ENCODE results near the gene FYCO1. TPM values are rescaled to one million over a fixed set of nuclear protein-coding genes. Genes with fewer than 3 reads are reported as not detected.

The FYCO1 gene
- polyA plus RNA-seq, 1 donor (not counting 4 experiments of a cell fraction or from before 2014, with no cell fraction given): 6.1 TPM

DNA sequence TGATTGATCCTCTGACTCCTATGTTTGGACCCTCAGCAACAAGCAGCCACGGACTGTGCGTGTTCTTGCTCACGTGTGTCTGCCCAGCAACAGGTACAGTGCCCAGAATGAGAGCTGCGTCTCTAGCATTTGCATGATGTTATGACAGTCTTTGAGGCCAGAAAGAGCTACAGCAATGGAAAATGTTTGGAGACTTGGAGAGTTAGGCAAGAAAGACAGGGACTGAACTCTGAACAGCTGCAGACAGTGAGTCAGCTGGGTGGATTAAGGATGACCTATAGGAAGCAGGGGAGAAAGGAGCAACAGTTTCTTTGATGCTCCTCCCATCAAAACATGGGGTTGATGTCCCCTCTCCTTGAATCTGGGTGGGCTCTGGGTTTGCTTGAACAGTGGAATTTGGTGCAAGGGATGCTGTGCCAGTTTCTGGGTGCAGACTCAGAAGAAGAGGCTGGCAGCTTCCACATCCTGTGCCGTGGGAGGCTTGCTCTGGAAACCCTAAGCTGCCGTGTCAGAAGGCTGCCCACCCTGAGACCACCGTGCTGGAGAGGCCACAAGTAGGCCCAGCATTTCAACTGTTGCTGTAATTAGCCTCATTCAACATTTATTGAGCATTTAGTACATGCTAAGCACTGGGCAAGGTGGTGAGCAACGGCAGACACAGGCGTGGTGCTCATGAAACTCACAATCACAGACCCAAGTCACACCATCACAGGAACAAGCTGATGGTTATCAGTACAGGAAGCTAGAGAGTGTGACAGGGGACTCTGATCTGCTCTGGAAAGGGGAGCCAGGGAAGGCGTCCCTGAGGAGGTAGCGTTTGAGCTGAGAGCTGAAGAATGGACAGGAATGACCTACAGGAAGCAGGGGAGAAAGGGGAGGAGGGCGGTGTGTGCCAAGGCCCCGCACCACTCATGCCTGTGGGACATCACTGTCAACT is 87.6 kb downstream of the FYCO1 start:
- Histone ChIP-seq H2AFZ (ENCODE audit: control insufficient read depth, low read length) (no peak overlapping the region), H3K4me3 (ENCODE audit: control insufficient read depth in 2 of 3, extremely low read depth in 1 of 3, insufficient read depth in 2 of 3, low read depth in 1 of 3, low read length in 3 of 3) (no peak overlapping the region), H3K27ac (ENCODE audit: control insufficient read depth, insufficient read depth, low read length) (no peak overlapping the region), H3K4me1 (ENCODE audit: control insufficient read depth, extremely low read depth, insufficient read depth, low read length) (no peaks in the 10 kb centered on the region), H4K20me1 (ENCODE audit: control insufficient read depth, extremely low read depth, insufficient read depth, low read length) (no peaks in the 10 kb centered on the region), H3K79me2 (ENCODE audit: control insufficient read depth, insufficient read depth, low read length) (no peaks in the 10 kb centered on the region), H3K9ac (ENCODE audit: control insufficient read depth, extremely low read depth, insufficient read depth, low read length) (no peak overlapping the region), H3K4me2 (ENCODE audit: control insufficient read depth, extremely low read depth, insufficient read depth, low read depth, low read length) (no peak overlapping the region), H3K9me3 (ENCODE audit: control insufficient read depth, low read depth, low read length) (peaks cover 1% of the 10 kb centered on the region), H3K9me1 (ENCODE audit: control insufficient read depth, extremely low read depth, insufficient read depth, low read length) (no peaks in the 10 kb centered on the region), H3K27me3 (ENCODE audit: control insufficient read depth, extremely low read depth, insufficient read depth, low read length) (peaks cover 6% of the 10 kb centered on the region), H3K36me3 (ENCODE audit: control insufficient read depth in 2 of 2, extremely low read depth in 1 of 2, insufficient read depth in 2 of 2, low read length in 2 of 2) (no peaks in the 10 kb centered on the region)
- no peak for FAIRE-seq
- no peak for DNase-seq (ENCODE audit: low read depth, low spot score)
- no peak for TF ChIP-seq EZH2 (IDR thresholded peaks at IDR 0.05; ENCODE audit: low read length)
- TF ChIP-seq, protein P1, sequence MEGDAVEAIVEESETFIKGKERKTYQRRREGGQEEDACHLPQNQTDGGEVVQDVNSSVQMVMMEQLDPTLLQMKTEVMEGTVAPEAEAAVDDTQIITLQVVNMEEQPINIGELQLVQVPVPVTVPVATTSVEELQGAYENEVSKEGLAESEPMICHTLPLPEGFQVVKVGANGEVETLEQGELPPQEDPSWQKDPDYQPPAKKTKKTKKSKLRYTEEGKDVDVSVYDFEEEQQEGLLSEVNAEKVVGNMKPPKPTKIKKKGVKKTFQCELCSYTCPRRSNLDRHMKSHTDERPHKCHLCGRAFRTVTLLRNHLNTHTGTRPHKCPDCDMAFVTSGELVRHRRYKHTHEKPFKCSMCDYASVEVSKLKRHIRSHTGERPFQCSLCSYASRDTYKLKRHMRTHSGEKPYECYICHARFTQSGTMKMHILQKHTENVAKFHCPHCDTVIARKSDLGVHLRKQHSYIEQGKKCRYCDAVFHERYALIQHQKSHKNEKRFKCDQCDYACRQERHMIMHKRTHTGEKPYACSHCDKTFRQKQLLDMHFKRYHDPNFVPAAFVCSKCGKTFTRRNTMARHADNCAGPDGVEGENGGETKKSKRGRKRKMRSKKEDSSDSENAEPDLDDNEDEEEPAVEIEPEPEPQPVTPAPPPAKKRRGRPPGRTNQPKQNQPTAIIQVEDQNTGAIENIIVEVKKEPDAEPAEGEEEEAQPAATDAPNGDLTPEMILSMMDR (optimal IDR thresholded peaks at IDR 0.05 in 1 of 3, IDR thresholded peaks at IDR 0.05 in 1 of 3, conservative IDR thresholded peaks at IDR 0.05 in 1 of 3; ENCODE audit: extremely low read depth in 1 of 3, insufficient read depth in 2 of 3, low read length in 3 of 3): no peak
- dilution Hi-C loops (cut with MboI; ENCODE audit: extremely low pct_ligation_motif_present, low sequenced_read_pairs): no loop called here

GRCh38 chr3:45906681-45907407 is 88.8 kb downstream of the FYCO1 start:
- no peaks in the 10 kb centered on the region for H3K4me1 ChIP-seq (ENCODE audit: control insufficient read depth, extremely low read depth, insufficient read depth, low read length)
- no peaks in the 10 kb centered on the region for H4K20me1 ChIP-seq (ENCODE audit: control insufficient read depth, extremely low read depth, insufficient read depth, low read length)
- H3K4me2 ChIP-seq (ENCODE audit: control insufficient read depth, extremely low read depth, insufficient read depth, low read depth, low read length): no peak overlapping the region
- H3K9ac ChIP-seq (ENCODE audit: control insufficient read depth, extremely low read depth, insufficient read depth, low read length): no peak overlapping the region
- no peak overlapping the region for H3K4me3 ChIP-seq (ENCODE audit: control insufficient read depth in 2 of 3, extremely low read depth in 1 of 3, insufficient read depth in 2 of 3, low read depth in 1 of 3, low read length in 3 of 3)
- H3K27ac ChIP-seq (ENCODE audit: control insufficient read depth, insufficient read depth, low read length): no peak overlapping the region
- H3K36me3 ChIP-seq (ENCODE audit: control insufficient read depth in 2 of 2, extremely low read depth in 1 of 2, insufficient read depth in 2 of 2, low read length in 2 of 2): no peaks in the 10 kb centered on the region
- peaks cover 1% of the 10 kb centered on the region for H3K9me3 ChIP-seq (ENCODE audit: control insufficient read depth, low read depth, low read length)
- no peaks in the 10 kb centered on the region for H3K79me2 ChIP-seq (ENCODE audit: control insufficient read depth, insufficient read depth, low read length)
- H3K27me3 ChIP-seq (ENCODE audit: control insufficient read depth, extremely low read depth, insufficient read depth, low read length): peaks cover 3% of the 10 kb centered on the region
- TF ChIP-seq, protein P1 (optimal IDR thresholded peaks at IDR 0.05 in 1 of 3, IDR thresholded peaks at IDR 0.05 in 1 of 3, conservative IDR thresholded peaks at IDR 0.05 in 1 of 3; ENCODE audit: extremely low read depth in 1 of 3, insufficient read depth in 2 of 3, low read length in 3 of 3): peak; percentile 8 to 42 (median 11)
- TF ChIP-seq EZH2 (IDR thresholded peaks at IDR 0.05; ENCODE audit: low read length): no peak
- H3K9me1 ChIP-seq (ENCODE audit: control insufficient read depth, extremely low read depth, insufficient read depth, low read length): no peaks in the 10 kb centered on the region
- DNase-seq (ENCODE audit: low read depth, low spot score) (no peak), FAIRE-seq (no peak)
- dilution Hi-C loops (cut with MboI; ENCODE audit: extremely low pct_ligation_motif_present, low sequenced_read_pairs): no loop called here
- H2AFZ ChIP-seq (ENCODE audit: control insufficient read depth, low read length): no peak overlapping the region
